Measurements from ENCODE around the gene CELF4.

Gene CELF4

GRCh38 chr18:37545461-37546271 lies 19.9 kb downstream of the CELF4 start:
- DNase-seq, result no peak

- no peak for DNase-seq
Measured at GRCh38 chr18:37544713-37545112, 20.9 kb downstream of the CELF4 start.

- DNase-seq, result no peak
Measured at GRCh38 chr18:37544217-37544616, 21.4 kb downstream of the CELF4 start.

GRCh38 chr18:37543321-37543720 lies 22.3 kb downstream of the CELF4 start:
- no peak for DNase-seq

- DNase-seq, result no peak
Measured at GRCh38 chr18:37541517-37541916, 24.1 kb downstream of the CELF4 start.

GRCh38 chr18:37540424-37541138 lies 25.0 kb downstream of the CELF4 start:
- no peak for DNase-seq

- no peak for DNase-seq
Measured at GRCh38 chr18:37539236-37539635, 26.4 kb downstream of the CELF4 start.

GRCh38 chr18:37538526-37539205 lies 26.9 kb downstream of the CELF4 start:
- no peak for DNase-seq

- DNase-seq, result peak in 1 of 2 experiments; percentile 46
Measured at GRCh38 chr18:37537868-37538525, 27.6 kb downstream of the CELF4 start.

- DNase-seq, result no peak
Measured at GRCh38 chr18:37536656-37537055, 28.9 kb downstream of the CELF4 start.

GRCh38 chr18:37535968-37536367 lies 29.6 kb downstream of the CELF4 start:
- no peak for DNase-seq

GRCh38 chr18:37534627-37535026 lies 31.0 kb downstream of the CELF4 start:
- no peak for DNase-seq

GRCh38 chr18:37533647-37534584 lies 31.7 kb downstream of the CELF4 start:
- DNase-seq, result no peak

- DNase-seq, result no peak
Measured at GRCh38 chr18:37532917-37533316, 32.7 kb downstream of the CELF4 start.

- no peak for DNase-seq
Measured at GRCh38 chr18:37529863-37530262, 35.7 kb downstream of the CELF4 start.

- no peak for DNase-seq
Measured at GRCh38 chr18:37529296-37529695, 36.3 kb downstream of the CELF4 start.

- DNase-seq, result no peak
Measured at GRCh38 chr18:37527395-37527794, 38.2 kb downstream of the CELF4 start.

GRCh38 chr18:37525262-37525585 lies 40.4 kb downstream of the CELF4 start:
- DNase-seq, result no peak

- no peak for DNase-seq
Measured at GRCh38 chr18:37524498-37525261, 40.9 kb downstream of the CELF4 start.

GRCh38 chr18:37524139-37524497 lies 41.5 kb downstream of the CELF4 start:
- DNase-seq, result no peak
